ENCODE data around the gene ASF1B. TPM values are rescaled to one million over a fixed set of nuclear protein-coding genes. Genes with fewer than 3 reads are reported as not detected.

ASF1B gene
- total RNA-seq, 2 donors from 2014 or later = 0.14 to 1.1 TPM

DNA sequence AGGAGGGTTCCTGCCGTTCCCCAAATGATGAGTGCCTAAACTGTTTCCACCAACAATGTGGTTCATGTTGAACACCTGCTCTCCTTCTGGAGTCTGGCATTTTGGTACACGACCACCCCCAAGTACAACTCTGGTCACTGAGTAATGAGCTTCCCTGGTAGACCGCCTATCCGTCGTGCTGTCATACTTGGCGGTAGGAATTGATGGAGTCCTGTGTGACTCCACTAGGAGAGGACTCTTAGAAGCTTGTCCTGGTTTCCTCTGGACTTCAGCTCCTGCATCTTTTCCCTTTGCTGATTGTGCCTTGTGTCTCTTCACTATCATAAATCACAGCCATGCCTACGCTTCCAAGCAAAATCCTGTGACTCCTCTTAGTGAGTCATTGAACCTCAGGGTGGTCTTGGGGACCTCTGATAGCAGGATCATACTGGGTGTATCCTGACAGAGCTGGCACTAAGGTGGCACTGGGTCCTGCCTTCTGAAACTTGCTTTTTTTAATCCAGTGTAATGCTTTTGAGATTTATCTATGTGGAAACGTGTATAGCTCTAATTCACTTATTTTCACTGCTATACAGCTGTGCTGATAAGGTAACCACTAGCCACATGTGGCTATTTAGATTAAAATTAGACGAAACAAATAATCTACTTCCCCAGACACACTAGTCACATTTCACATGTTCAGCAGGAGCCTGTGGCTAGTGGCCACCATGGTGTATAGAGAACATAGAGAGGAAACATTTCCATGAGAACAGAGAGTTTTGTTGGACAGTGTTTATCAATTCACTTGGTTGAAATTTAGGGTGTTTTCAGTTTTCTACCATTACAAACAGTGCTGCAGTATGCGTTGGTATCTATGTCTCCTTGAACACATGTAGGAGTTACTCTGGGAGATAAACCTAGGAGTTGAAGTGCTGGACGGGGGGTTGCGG, 6.1 kb upstream of the ASF1B start:
- Histone ChIP-seq H3K4me1 (ENCODE audit: control insufficient read depth in 1 of 2, low read depth in 2 of 2) (peaks cover 16 to 18% of the 10 kb centered on the region in 2 donors), H3K9me3 (no peaks in the 10 kb centered on the region), H3K27ac (no peak overlapping the region), H3K27me3 (replicated peaks; ENCODE audit: insufficient read depth) (no peaks in the 10 kb centered on the region), H3K36me3 (no peaks in the 10 kb centered on the region), H3K4me3 (no peak overlapping the region)
- no peak for ATAC-seq (ENCODE audit: insufficient number of reproducible peaks, low FRiP score, low read depth)
- TF ChIP-seq, protein P1, sequence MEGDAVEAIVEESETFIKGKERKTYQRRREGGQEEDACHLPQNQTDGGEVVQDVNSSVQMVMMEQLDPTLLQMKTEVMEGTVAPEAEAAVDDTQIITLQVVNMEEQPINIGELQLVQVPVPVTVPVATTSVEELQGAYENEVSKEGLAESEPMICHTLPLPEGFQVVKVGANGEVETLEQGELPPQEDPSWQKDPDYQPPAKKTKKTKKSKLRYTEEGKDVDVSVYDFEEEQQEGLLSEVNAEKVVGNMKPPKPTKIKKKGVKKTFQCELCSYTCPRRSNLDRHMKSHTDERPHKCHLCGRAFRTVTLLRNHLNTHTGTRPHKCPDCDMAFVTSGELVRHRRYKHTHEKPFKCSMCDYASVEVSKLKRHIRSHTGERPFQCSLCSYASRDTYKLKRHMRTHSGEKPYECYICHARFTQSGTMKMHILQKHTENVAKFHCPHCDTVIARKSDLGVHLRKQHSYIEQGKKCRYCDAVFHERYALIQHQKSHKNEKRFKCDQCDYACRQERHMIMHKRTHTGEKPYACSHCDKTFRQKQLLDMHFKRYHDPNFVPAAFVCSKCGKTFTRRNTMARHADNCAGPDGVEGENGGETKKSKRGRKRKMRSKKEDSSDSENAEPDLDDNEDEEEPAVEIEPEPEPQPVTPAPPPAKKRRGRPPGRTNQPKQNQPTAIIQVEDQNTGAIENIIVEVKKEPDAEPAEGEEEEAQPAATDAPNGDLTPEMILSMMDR (IDR thresholded peaks at IDR 0.05) = no peak
- DNase-seq (ENCODE audit: low spot score) = no peak

DNA sequence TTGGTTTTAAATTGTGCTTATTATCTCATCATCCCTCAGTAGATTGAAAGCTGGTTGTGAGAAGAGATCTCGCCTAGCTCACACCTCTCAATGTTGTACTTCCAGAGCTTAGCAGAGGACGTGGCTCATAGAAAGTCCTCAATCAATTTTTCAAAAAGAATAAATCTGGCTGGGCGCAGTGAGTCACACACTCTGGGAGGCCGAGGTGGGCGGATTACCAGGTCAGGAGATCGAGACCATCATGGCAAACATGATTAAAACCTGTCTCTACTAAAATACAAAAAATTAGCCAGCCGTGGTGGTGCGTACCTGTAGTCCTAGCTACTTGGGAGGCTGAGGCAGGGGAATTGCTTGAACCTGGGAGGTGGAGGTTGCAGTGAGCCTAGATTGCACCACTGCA, 4.7 kb upstream of the ASF1B start:
- TF ChIP-seq, protein P1 (IDR thresholded peaks at IDR 0.05) = no peak
- Histone ChIP-seq H3K9me3 (no peaks in the 10 kb centered on the region), H3K4me1 (ENCODE audit: control insufficient read depth in 1 of 2, low read depth in 2 of 2) (peaks cover 16 to 21% of the 10 kb centered on the region in 2 donors), H3K4me3 (no peak overlapping the region), H3K27me3 (replicated peaks; ENCODE audit: insufficient read depth) (no peaks in the 10 kb centered on the region), H3K36me3 (no peaks in the 10 kb centered on the region), H3K27ac (no peak overlapping the region)
- no peak for DNase-seq (ENCODE audit: low spot score)
- ATAC-seq (ENCODE audit: insufficient number of reproducible peaks, low FRiP score, low read depth) = no peak

DNA sequence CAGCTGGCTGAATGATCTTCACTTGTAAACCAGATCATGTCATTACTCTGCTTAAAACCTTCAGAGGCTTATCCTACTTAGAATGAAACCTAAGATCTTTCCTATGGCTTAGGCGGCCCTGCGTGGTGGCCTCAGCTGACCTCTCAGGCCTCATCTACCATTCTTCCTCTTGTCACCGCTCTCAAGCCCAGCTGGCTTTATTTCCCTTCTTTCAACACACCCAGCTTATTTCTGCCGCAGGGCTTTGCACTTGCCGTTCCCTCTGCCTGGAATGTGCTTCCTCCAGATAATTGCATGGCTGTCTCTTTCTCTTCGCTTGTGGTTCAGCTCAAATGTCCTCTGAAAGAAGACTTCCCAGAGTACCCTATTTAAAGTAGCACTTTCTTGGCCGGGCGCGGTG, 3.6 kb upstream of the ASF1B start:
- TF ChIP-seq, protein P1 (IDR thresholded peaks at IDR 0.05) = no peak
- no peak for DNase-seq (ENCODE audit: low spot score)
- Histone ChIP-seq H3K9me3 (no peaks in the 10 kb centered on the region), H3K4me1 (ENCODE audit: control insufficient read depth in 1 of 2, low read depth in 2 of 2) (peaks cover 16 to 28% of the 10 kb centered on the region in 2 donors), H3K27me3 (replicated peaks; ENCODE audit: insufficient read depth) (no peaks in the 10 kb centered on the region), H3K36me3 (no peaks in the 10 kb centered on the region), H3K27ac (no peak overlapping the region), H3K4me3 (no peak overlapping the region)
- no peak for ATAC-seq (ENCODE audit: insufficient number of reproducible peaks, low FRiP score, low read depth)

- no peak for ATAC-seq (ENCODE audit: insufficient number of reproducible peaks, low FRiP score, low read depth)
- DNase-seq (ENCODE audit: low spot score) = no peak
- TF ChIP-seq, protein P1 (IDR thresholded peaks at IDR 0.05) = no peak
Observed at GRCh38 chr19:14138576-14139265, 2.3 kb upstream of the ASF1B start.

DNA sequence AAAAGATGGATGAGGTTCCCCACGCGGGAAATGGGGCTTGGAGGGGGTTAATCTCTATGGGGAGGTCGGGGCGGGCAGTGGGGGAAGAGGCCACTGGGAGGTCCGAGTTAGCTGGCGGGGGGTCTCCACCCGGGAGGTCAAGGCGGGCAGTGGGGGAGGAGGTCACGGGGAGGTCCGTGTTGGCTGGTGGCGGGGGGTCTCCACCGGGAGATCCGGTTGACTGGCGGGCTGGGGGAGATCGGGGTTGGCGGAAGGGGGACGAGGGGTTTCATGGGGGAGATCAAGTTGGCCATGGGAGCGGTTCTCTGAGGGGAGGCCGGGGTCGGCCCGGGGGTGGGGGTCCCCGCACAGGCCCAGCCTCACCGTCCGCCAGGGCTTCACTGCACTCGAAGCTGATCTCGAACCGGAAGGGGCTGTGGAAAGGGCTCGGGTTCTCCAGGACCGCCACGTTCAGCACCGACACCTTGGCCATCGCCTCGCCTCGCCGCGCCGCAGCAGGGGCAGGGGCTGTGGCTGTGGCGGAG, 342 bp downstream of the ASF1B start:
- Histone ChIP-seq H3K27ac (peak overlapping the region in 1 of 2 donors; percentile 30), H3K4me1 (ENCODE audit: control insufficient read depth in 1 of 2, low read depth in 2 of 2) (peaks cover 16 to 28% of the 10 kb centered on the region in 2 donors), H3K4me3 (peak overlapping the region; percentile 70), H3K9me3 (no peaks in the 10 kb centered on the region), H3K36me3 (no peaks in the 10 kb centered on the region), H3K27me3 (replicated peaks; ENCODE audit: insufficient read depth) (no peaks in the 10 kb centered on the region)
- ATAC-seq (ENCODE audit: insufficient number of reproducible peaks, low FRiP score, low read depth) (no peak), DNase-seq (ENCODE audit: low spot score) (no peak)
- TF ChIP-seq, protein P1 (IDR thresholded peaks at IDR 0.05) = no peak

More at GRCh38 chr19:14138576-14139265, 2.3 kb upstream of the ASF1B start:
- H3K9me3 ChIP-seq = no peaks in the 10 kb centered on the region
- H3K27me3 ChIP-seq (replicated peaks; ENCODE audit: insufficient read depth) = no peaks in the 10 kb centered on the region
- no peaks in the 10 kb centered on the region for H3K36me3 ChIP-seq
- H3K27ac ChIP-seq = peak overlapping the region; percentile 93 to 95
- H3K4me1 ChIP-seq (ENCODE audit: control insufficient read depth in 1 of 2, low read depth in 2 of 2) = peaks cover 16 to 28% of the 10 kb centered on the region in 2 donors
- H3K4me3 ChIP-seq = peak overlapping the region; percentile 2
